ENCODE measurements around the gene OR4D11. TPM values are rescaled to one million over a fixed set of nuclear protein-coding genes. Genes with fewer than 3 reads are reported as not detected.

The OR4D11 gene
- total and polyA plus RNA-seq, 9 of the 15 experiments (the other 6 are each of a cell fraction or from before 2014, with no cell fraction given) = not detected

DNA sequence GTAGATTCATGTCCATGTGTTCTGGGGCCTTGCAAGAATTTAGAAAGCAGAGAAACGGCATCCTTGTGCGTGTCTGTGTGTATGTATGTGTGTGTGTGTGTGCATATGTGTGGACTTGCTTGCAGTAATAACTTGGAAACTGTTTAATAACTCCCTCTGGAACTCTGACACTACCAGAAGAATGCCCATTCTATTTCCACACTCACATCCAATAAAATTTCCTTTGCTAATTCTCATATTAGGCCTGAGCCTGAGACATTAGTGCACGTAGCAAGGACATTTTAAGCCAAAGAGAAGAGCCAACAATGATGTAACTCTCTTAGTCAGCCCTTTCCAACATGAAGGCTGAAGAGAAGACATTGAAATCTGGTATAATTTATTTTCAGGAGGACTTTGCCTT lies 43.5 kb upstream of the OR4D11 start:
- ATAC-seq = no peak
- no peak overlapping the region for H3K9ac ChIP-seq (ENCODE audit: insufficient read depth in 1 of 2, low read depth in 2 of 2, low read length in 2 of 2)
- no peaks in the 10 kb centered on the region for H3K79me2 ChIP-seq (ENCODE audit: control insufficient read depth, insufficient read depth, low read length)
- H2AFZ ChIP-seq (ENCODE audit: low read depth, low read length) = no peak overlapping the region
- FAIRE-seq = no peak
- intact Hi-C loops (cut with micrococcal nuclease) (no loop called here), in situ Hi-C loops (cut with MboI) (no loop called here)
- H3K27me3 ChIP-seq (ENCODE audit: control insufficient read depth in 2 of 2, insufficient read depth in 2 of 2, low read length in 2 of 2) = peaks cover 7 to 11% of the 10 kb centered on the region in 2 experiments
- no peak overlapping the region for H3K27ac ChIP-seq (ENCODE audit: extremely low read depth, low read depth, low read length)
- no peaks in the 10 kb centered on the region for H4K20me1 ChIP-seq (replicated peaks; ENCODE audit: control insufficient read depth, insufficient read depth, low read length)
- 4% methylated on average over 3 of the region's 3 CpGs for WGBS (ENCODE audit: insufficient coverage, low coverage, missing lambda C conversion rate)
- H3K9me1 ChIP-seq (ENCODE audit: control insufficient read depth, insufficient read depth, low read length) = no peaks in the 10 kb centered on the region
- TF ChIP-seq RFX5 (IDR thresholded peaks at IDR 0.05; ENCODE audit: low read depth, low read length) = no peak
- no peak for TF ChIP-seq HNRNPL (IDR thresholded peaks at IDR 0.05; ENCODE audit: low read depth, low read length)
- no peak for TF ChIP-seq ZNF174 (CRISPR knock-in tag; IDR thresholded peaks at IDR 0.05)
- TF ChIP-seq, protein P1, sequence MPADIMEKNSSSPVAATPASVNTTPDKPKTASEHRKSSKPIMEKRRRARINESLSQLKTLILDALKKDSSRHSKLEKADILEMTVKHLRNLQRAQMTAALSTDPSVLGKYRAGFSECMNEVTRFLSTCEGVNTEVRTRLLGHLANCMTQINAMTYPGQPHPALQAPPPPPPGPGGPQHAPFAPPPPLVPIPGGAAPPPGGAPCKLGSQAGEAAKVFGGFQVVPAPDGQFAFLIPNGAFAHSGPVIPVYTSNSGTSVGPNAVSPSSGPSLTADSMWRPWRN (IDR thresholded peaks at IDR 0.05; ENCODE audit: low read depth) = no peak
- TF ChIP-seq ZFX (CRISPR knock-in tag; IDR thresholded peaks at IDR 0.05) = no peak
- no peaks in the 10 kb centered on the region for H3K4me1 ChIP-seq (replicated peaks in 1 of 2; ENCODE audit: control insufficient read depth in 2 of 2, insufficient read depth in 2 of 2, low read length in 2 of 2)
- H3K36me3 ChIP-seq (ENCODE audit: control insufficient read depth, insufficient read depth, low read length) = no peaks in the 10 kb centered on the region
- no peak overlapping the region for H3K4me3 ChIP-seq
- H3K4me2 ChIP-seq (ENCODE audit: insufficient read depth, low read length) = no peak overlapping the region
- H3K9me3 ChIP-seq (replicated peaks; ENCODE audit: control insufficient read depth, insufficient read depth, low read depth, low read length) = no peaks in the 10 kb centered on the region
- BruUV-seq (replicated peaks) = no TSS peak
- ChIA-PET CTCF (ENCODE audit: low intra/inter-chr PET ratio) (no interaction called here), POLR2A (no interaction called here)
- DNase-seq (ENCODE audit: extremely low read depth in 1 of 4, low spot score in 3 of 4) = no peak

DNA sequence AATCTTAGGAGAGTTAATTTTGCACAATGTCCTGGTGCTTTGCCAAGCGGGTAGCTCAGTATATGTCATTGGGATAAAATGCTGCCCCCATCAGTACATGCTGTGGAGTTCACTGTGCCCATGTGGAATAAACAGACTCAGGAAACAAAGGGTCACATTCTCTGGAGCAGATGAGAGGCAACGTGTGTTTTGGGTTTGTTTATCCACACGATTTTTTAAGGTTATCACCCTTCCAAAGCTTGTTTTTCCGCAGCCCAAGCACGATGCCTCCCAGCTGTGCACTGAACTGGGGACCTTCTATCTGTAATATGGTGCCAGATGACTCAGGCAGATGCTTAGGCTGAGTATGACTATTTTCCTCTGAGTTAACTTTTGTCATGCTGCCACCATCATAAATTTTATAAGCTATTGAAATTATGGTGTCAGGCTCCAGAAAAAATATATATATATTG lies 40.2 kb upstream of the OR4D11 start:
- Histone ChIP-seq H2AFZ (ENCODE audit: low read depth, low read length) (no peak overlapping the region), H4K20me1 (replicated peaks; ENCODE audit: control insufficient read depth, insufficient read depth, low read length) (no peaks in the 10 kb centered on the region), H3K79me2 (ENCODE audit: control insufficient read depth, insufficient read depth, low read length) (no peaks in the 10 kb centered on the region), H3K9me1 (ENCODE audit: control insufficient read depth, insufficient read depth, low read length) (no peaks in the 10 kb centered on the region), H3K27ac (ENCODE audit: extremely low read depth, low read depth, low read length) (no peak overlapping the region), H3K27me3 (ENCODE audit: control insufficient read depth in 2 of 2, insufficient read depth in 2 of 2, low read length in 2 of 2) (peaks cover 0 to 7% of the 10 kb centered on the region in 2 experiments; a peak in 3 of 5 replicates), H3K9ac (ENCODE audit: insufficient read depth in 1 of 2, low read depth in 2 of 2, low read length in 2 of 2) (no peak overlapping the region), H3K4me3 (no peak overlapping the region), H3K9me3 (replicated peaks; ENCODE audit: control insufficient read depth, insufficient read depth, low read depth, low read length) (no peaks in the 10 kb centered on the region), H3K36me3 (ENCODE audit: control insufficient read depth, insufficient read depth, low read length) (no peaks in the 10 kb centered on the region), H3K4me1 (replicated peaks in 1 of 2; ENCODE audit: control insufficient read depth in 2 of 2, insufficient read depth in 2 of 2, low read length in 2 of 2) (no peaks in the 10 kb centered on the region), H3K4me2 (ENCODE audit: insufficient read depth, low read length) (no peak overlapping the region)
- ChIA-PET POLR2A (no interaction called here), CTCF (ENCODE audit: low intra/inter-chr PET ratio) (interaction anchor here (0.6 kb wide), 1 partner anchor 206 kb away, joined by 3 read pairs; no protein-coding TSS in a partner anchor)
- no TSS peak for BruUV-seq (replicated peaks)
- peak; percentile 38; the same call in 1 of the 3 replicates for ATAC-seq
- DNase-seq (ENCODE audit: extremely low read depth in 1 of 4, low spot score in 3 of 4) = no peak
- FAIRE-seq = no peak
- intact Hi-C loops (cut with micrococcal nuclease) = no loop called here
- in situ Hi-C loops (cut with MboI) = no loop called here
- WGBS (ENCODE audit: insufficient coverage, low coverage, missing lambda C conversion rate) = 1% methylated on average over 5 of the region's 5 CpGs
- TF ChIP-seq ZBTB17 (CRISPR knock-in tag; IDR thresholded peaks at IDR 0.05) (no peak), TEAD4 (IDR thresholded peaks at IDR 0.05; ENCODE audit: low read length) (no peak), TEAD4 (CRISPR knock-in tag; IDR thresholded peaks at IDR 0.05; ENCODE audit: borderline replicate concordance) (no peak), GTF2A2 (tag; IDR thresholded peaks at IDR 0.05) (no peak), RFX1 (IDR thresholded peaks at IDR 0.05) (no peak), ZNF77 (CRISPR knock-in tag; IDR thresholded peaks at IDR 0.05) (no peak), PYGO2 (tag; IDR thresholded peaks at IDR 0.05) (no peak), NONO (IDR thresholded peaks at IDR 0.05; ENCODE audit: low read depth in 2 of 2, low read length in 1 of 2) (no peak), RBM25 (IDR thresholded peaks at IDR 0.05; ENCODE audit: low read depth, low read length, severe bottlenecking) (no peak), ARHGAP35 (IDR thresholded peaks at IDR 0.05; ENCODE audit: partially characterized antibody) (no peak), MCM7 (IDR thresholded peaks at IDR 0.05) (no peak), USF1 (CRISPR knock-in tag; IDR thresholded peaks at IDR 0.05) (no peak)
- TF ChIP-seq, protein P2, sequence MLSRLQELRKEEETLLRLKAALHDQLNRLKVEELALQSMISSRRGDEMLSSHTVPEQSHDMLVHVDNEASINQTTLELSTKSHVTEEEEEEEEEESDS (CRISPR knock-in tag; IDR thresholded peaks at IDR 0.05) = no peak

Data from K562 (cell line).